ENCODE measurements around the gene ZCCHC24.

ZCCHC24 gene

DNA sequence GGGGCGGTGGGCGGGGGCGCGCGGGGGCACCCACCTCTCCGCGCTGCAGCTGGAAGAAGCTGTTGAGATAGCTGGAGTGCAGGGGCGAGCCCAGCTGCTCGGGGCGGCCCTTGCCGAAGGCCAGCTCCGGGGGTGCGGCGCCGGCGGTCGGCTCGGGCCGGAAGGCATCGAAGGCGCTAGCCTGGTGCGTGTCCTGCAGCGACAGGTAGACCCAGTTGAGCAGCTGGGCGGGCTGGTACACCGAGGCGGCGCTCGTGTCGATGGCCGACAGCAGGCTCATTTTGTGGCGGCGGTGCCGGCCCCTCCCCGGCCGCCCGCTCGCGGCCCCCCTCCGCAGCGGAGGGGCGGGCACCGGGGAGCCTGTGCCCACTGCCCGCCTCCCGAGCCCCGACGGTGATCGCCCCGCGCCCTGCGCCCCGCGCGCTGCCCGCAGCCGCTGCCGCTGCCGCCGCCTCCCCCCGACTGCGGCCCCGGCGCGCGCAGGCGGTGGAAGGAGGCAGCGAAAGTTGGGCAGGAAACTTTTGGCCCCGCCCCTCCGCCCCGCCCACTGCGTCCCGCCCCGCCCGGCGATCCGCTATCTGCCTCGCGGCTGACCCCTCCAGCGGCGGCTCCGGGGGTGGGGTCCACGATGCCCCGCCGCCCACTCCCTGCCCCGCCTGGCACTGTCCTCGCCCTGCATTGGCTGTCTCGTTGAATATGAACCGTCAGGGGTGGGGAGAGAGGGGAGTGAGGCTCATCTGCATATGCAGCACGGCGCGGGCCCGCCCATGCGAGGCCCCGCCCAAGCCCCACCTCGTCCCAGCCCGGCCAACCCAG lies at the start of gene ZCCHC24:
Gene ZCCHC24 (minus strand): TSS at position 464 of the 816 bp plus-strand sequence. CDS start 184 bp downstream, at position 280.
- FAIRE-seq: no peak

DNA sequence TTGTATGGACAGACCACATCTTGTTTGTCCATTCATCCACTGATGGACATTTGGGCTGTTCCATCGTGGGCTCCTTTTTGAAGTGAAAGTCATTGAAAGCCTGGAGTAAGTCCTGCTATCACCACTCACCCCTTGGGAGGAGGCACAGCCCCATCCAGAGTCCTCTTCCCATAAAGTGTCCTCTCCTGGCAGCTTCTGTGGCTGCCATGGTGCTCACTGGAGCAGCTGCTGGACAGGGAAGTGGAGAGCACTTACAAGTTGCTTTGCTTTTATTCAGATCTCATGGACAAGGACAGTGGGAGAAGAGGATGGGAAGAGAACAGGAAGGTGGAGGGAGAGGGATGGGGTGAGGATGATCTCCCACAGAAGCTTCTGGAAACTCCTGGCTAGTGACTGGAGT lies 48.4 kb upstream of the ZCCHC24 start:
- no peak for FAIRE-seq

DNA sequence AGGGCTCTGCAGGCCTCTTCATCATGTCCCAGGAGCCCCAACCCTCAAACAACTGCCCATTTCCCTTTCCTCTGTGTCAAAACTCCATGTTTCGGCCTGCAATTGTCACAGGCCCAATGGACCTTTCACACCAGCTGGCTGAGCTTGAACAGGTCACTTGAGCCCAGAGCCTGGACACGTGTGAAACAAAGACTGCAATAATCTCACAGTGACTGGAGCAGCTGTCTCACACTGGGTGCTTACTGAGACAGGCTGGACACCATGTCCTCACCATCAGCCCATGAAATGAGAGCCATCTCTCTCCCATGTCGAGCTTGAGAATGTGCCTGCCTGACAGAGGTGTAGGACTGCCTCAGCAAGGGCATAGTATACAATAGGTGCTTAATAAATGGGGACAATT lies 47.4 kb upstream of the ZCCHC24 start:
- FAIRE-seq: no peak

DNA sequence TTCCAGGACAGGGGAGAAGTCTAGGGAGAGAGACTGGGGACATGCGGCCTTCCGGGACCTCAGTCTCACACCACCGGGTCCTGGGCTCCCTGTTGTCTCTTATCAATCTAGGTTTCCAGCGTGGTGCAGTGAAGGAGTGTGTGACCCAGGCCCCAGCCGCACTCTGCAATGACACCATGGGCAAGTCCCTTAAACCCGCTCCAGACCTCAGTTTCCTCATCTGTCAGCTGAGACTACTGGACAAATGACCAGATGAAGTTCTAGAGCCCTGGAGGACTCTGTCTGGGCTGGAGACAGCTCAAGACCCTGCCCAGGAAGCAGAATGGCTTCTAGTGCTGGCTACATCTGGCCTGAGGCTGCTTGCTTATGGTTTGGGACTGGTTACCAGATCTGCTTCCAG lies 46.8 kb upstream of the ZCCHC24 start:
- no peak for FAIRE-seq

DNA sequence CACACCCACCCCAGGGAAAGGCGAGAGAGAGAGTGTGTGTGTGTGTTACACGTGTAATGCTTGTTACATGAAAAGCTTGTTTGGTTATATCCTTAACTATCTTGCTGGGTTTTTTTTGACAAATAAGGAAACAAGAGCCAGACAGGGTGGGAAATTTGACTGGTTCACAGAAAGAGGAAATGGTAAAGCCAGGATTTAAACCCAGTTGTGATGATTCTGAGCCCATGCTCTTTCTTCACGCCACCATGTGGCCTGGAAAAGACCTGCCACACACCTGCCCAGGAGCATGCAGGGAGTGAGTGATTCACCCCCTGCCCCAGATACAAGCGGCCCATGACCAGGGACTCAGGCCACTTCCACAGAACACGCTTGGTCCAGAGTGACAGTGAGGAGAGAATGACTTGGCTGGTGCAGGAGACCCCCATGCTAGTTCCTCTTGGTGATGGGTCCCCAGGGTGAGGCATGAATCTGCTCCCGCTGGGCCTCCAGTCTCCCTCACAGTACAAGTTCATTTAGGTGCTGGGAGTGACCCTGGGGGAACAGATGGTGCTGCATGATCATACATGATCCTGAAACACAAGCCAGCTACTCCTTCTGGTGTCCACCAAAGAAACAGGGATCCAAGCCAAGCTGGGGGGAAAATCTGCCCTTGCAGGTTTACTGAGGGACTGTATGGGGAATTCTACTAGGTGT lies 45.9 kb upstream of the ZCCHC24 start:
- no peak for FAIRE-seq

DNA sequence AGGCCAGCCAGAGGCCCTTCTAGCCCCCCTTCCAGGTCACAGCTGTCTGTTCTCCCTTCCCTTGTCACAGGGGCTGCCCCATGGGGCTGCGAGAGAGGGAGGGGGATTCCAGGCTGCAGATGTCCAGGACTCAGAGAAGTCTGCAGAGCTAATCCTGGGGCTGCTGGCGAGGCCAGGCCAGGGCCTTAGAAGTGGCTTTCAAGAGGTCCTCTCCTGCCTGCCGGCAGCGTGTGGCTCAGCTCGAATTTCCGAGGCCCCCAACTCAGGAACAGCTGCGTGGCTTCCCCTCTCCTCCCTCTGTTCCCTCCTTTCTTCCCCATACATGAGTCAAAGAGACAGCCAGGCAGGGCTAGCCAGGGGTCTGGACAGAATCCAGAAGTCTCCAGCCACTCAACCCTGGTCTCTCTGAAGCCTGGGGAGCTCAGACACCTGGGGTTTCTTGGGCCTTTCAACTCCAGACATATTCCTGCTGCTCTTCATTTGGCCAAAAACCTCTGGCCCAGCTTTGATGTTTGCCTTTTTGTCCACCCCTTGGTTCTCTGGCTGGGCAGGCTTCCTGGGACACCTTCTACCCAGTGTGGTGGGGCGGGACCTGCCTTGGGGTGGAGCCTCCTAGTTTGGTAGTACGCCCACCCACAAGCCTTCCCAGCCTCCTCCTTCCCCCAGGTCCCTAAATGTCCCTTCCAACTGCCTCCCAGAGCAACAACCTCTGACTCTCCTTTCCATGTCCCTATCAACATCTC lies 45.1 kb upstream of the ZCCHC24 start:
- no peak for FAIRE-seq

DNA sequence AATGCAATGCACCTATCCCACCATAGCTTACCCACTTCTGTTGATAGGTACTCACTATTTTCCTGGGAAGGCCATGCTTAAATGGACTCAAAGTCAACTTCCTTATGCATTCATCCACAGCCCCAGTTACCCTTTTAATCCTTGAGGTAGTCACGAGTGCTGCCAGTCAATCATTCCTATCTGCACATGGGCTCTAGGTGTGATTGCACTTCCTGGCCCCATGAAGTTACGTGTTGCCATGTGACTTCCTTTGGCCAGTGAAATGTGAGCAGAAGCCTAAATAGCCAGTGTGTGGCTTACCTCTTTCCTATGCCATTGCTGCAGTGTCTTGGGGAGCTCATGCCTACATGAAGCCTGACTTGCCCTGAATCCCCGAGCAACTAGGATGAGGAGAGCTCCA lies 43.4 kb upstream of the ZCCHC24 start:
- no peak for FAIRE-seq

DNA sequence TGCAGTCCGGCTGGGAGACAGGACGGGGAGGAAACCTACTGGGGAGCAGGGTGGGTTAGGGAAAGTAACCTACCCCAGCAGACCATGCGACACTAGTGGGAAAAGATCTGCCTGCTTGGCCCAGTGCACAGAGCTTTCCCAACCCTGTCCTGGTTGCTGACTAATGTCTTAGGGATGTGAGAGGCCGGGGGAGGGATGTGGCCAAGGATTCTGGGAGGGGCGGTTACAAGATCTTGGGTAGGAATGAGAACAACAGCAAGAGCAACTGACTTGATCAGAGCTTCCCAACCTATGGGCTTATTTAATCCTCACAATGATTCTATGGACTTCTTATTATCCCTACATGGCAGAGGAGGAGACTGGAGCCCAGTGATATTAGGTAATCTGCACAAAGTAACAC lies 42.9 kb upstream of the ZCCHC24 start:
- no peak for FAIRE-seq

DNA sequence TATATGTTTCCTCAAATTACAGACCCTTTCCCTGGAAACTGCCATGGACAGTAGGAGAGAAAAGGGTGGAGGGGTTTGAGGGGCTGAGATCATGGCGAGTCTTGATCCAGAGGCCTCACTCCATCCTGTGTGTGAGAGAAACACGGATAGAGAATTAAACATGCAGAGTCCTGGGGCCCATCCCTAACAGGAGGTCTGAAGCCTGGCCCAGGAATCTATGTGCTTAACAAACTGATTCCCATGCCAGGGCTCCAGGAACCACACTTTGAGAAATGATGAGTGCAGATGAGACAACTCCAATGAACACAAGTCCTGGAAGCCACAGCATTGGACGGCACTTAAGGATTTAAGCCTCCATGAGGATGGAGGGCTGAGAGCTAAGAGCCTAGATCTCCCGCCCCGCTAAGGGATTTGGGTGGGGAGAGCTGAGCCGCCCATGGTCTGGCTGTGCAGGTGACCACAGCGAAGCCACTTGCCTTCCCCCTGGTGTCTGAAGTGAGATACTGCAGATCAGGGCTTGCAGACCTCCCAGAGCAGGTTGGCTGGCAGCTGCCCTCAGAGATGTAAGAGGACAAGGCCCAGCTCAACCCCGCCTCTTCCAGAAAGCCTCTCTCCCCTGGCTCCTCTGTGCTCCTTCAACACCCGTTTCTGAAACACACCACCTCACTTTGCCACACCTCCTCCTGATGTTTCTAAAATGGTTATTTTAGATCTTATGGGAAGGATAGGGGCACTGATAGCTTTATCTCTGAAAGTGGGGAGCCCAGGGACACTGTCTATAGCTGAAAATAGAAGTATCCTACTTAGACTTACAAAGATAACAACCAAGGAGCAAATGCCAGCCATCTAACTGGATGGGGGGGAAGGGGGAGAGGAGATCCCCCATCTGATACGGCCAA lies 42.1 kb upstream of the ZCCHC24 start:
- FAIRE-seq: no peak

DNA sequence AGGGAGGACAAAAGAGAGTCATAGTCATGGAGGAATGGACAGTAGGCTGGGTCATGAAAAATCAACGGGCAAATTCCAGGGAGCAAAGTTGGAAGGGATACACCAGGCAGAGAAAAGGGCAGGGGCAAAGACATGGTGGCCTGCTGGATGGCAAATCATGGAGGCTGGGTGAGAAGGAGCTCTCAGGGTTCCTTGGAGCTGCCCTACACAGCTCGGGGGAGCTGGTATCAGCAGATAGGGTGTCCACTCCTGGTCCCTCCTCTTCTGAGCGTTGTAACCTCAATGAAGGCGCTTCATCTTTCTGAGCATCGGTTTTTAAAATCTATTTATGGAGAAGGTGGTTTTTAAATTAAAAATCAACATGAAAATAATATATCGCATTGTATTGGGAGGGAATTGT lies 39.1 kb upstream of the ZCCHC24 start:
- no peak for FAIRE-seq

DNA sequence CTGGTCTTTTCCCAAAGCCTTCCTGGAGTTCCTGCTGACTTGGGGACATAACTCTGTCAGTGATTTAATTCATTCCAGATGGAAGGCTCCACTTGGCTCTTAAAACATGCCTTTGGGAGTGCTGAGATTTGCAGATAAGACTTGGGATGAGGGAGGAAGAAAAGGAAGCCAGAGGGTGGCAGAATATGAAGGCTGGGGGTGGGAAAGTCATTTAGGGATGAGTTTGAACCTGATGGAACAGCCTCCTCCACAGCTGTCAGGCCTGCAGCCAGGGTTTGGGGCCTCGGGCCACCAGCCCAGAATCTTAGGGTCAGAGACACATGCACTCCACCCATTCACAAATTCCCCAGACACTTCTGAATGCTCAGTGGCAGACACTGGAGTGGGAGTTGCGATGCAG lies 38.5 kb upstream of the ZCCHC24 start:
- no peak for FAIRE-seq

DNA sequence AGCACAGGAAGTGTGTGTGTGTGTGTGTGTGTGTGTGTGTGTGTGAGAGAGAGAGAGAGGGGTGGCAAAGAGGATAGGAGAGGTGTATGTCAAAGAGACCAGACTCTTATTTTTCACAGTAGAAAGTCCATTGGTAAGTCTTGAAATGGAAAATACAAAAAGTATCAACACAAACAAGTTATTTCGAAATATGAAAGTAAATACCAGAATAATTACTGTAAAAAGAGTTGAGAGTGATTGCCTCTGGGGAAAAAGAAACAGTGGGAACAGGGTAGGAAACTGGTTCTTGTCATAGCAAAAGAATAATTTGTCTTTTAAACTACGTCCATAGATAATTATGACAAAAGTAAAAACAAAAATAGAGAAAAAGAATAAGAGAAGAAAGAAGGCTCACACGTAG lies 37.9 kb upstream of the ZCCHC24 start:
- no peak for FAIRE-seq

DNA sequence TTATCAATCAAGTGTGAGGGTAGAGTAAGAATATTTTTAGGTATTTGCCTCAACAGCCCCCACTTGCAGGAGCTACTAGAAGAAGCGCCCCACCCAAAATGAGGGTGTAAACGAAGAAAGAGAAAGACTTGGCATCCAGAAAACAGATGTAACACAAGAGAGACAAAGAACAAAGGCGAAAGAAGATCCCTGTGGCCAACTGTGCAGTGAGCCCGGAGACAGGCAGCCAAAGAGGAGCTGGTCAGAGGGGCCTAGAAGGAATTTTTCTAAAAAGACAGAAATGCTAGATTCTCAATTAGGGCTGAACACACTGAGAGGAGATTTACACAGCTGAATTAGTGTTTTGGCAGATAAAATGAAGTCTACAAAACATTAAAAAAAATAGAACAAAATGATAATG lies 37.3 kb upstream of the ZCCHC24 start:
- no peak for FAIRE-seq

DNA sequence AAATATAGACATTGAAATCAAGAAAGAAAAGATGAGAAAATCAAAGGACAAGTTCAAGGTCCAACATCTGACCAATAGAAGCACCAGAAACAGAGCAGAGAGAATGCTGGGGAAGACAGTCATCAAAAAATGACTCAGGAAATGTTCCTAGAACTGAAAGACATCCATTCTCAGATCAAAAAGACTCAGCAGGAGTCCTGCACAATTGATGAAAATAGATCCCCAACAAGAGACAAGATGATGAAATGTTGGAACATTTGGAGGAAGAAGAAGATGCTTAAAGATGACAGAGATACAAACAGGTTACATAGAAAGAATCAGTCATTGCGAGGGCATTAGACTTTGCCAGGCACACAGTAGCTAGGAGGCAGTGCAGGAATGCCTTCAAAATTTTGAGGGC lies 36.9 kb upstream of the ZCCHC24 start:
- FAIRE-seq: no peak

DNA sequence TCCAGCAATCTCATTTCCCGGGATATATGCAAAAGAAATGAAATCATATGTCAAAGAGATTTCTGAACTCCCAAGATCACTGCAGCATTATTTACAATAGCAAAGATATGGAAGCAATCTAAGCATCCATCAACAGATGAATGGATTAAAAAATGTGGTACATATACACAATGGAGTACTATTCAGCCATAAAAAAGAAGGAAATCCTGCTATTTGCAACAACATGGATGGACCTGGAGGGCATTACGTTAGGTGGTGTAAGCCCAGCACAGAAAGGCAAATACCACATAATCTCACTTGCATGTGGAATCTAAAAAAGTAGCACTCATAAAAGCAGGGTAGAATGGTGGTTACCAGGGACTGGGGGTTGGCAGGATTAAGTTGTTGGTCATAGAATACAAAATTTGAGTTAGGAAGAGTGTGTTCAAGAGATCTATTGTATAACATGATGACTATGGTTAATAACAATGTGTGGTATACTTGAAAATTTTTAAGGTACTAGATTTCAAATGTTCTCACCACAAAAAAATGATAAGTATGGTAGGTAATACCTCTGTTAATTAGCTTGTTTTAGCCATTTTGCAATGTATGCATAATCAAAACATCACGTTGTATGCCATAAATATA lies 34.0 kb upstream of the ZCCHC24 start:
- FAIRE-seq: no peak

DNA sequence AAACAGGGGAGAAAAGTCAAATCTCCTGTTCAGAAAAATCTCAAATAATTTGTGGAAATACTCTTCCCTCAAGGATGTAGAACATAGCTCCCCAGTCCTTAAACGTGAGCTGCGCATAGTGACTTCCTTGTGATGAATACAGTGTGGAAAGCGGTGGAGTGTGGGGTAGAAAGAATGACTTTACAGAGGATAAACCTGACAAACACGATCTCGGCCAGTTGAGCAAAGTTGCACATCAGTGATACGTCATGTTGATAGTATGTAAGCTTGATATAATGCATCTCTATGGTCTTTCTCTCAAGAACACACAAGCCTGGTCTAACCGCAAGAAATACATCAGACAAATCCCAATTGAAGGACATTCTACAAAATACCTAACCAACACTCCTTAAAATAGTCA lies 32.0 kb upstream of the ZCCHC24 start:
- FAIRE-seq: no peak

DNA sequence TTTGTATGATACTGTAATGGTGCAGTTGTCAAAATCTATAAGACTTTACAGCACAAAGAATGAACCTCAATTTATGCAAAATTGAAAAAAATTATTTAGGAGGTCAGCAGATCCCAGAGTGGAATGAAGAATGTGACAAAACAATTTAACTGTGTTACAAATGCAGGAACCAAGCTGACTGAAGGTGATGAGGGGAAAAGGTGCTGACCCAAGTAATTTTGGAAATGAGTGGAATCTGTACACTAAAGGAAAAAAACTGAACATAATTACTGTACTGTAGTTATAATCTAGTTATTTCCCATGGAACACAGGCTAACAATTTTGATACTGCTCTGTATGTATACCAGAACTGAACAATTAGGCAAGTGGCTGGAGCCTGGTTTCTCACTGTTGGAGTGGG lies 31.2 kb upstream of the ZCCHC24 start:
- no peak for FAIRE-seq

DNA sequence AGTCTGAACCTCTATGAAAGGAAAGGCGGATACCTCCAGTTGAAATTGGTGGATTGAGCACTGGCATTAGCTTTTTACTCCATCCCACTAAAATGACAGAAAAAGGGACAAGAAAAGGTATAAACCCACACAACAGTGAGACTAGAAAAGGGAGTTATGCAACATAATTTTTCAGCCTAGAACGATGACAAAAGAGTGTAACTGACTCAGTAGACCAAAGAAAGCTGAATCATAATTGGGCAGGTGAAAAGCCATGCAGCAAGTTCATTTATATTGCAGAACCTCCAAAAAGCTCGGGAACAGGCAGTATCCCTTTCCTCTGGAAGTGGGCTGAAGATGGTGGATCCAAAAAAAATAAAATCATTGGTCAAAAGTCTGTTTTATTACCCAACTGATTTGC lies 30.5 kb upstream of the ZCCHC24 start:
- FAIRE-seq: no peak

DNA sequence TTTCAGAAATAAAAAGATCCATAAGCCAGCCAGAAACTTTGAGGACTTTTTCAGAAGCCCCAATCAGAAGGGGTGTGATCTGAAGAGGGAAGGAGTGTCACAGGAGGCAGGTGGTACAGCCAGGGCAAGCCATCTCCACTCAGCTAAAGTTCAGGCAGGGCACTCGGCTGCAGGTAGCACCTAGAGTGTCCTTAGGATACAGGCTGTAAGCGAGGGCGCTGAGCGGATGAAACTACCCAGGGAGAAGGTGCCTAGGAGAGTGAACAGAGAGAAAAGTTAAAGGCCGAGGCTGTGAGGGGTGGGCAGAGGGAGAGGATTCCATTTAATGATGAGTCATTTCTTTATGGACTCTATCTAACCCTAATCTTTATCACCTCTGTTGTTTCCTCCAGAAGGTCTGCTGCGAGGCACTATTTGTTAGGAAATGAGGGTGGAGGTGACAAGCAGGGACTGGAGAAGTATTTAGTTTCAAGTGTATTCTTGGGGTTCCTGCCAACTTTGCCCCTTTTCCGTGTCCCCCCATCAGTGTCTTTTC lies 29.8 kb upstream of the ZCCHC24 start:
- no peak for FAIRE-seq

DNA sequence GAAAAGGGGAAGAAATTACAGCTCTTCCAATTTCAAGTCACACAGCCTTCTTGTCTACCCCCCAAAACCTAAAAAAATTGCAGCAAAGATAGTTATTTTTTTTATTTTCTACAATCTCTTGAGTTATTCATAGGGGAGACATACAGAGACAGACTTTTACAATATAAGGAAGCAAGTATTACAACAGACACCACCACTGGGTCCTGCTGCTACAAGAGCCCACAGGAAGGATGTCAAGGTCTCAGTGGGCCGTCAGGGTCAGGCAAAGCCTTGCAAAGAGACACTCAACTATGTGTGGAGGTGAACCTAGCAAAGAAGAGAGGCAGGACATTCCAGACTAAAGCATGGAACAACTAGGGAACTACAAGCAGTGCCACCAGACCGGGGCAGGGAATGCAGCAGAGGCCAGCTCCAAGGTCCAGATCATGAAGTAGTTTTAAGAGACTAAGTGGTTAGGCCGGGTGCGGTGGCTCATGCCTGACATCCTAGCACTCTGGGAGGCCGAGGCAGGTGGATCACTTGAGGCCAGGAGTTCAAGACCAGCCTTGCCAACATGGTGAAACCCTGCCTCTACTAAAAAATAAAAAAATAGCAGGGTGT lies 28.2 kb upstream of the ZCCHC24 start:
- FAIRE-seq: no peak

DNA sequence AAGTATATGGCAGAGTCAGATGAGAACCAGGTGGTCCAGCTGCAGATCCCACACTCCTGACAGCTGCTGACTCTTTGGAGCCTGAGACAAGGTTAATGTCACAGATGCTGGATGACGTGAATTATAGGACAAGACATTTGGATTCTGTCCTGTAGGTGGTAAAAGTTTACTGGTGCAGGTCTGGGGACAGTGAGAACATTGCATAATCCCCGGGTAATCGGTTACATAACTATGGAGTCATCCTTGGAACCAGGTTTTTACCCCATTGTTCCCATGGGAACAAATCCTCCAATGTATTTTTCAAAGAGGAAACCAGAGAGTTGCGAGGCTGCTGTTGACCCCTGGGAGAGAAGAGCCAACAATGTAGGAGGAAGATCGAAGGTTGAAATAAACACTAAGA lies 27.5 kb upstream of the ZCCHC24 start:
- FAIRE-seq: no peak

DNA sequence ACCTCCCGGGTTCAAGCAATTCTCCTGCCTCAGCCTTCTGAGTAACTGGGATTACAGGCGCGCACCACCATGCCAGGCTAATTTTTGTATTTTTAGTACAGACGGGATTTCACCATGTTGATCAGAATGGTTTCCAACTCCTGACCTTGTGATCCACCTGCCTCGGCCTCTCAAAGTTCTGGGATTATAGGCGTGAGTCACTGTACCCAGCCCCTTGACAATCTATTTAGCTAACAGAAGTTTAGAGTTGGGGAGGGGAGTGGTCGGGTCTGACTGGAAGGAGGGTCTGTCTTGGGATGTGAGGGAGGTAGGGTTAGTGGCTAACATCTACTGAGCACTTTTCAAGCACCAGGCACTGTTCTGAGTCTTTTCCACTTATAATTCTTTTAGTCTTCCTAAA lies 27.0 kb upstream of the ZCCHC24 start:
- FAIRE-seq: no peak
